Right lobe of liver (tissue), 6 donors: ENCODE data around the gene TLE1. TPM values are rescaled to one million over a fixed set of nuclear protein-coding genes. Genes with fewer than 3 reads are reported as not detected.
A peak's percentile ranks its signal among the peaks of the same experiment; 100 is the strongest.

Experiments used
- ATAC-seq, 4 donors: fragments of 200-7000 bp; cut with Tn5 transposase; one replicate each; pipeline ENCODE4 v1.9.1; 2020; ENCODE audit warnings: mild to moderate bottlenecking in 4 of 4, moderate library complexity in 4 of 4
- DNase-seq, 3 donors: peaks; one replicate each; pipeline ENCODE4 v3.0.0-alpha.2; 2020
- H3K27ac ChIP-seq, 3 donors: fragments of 200-600 bp; one replicate each; pipeline ENCODE4 v1.8.0; 2022
- H3K27me3 ChIP-seq, 2 donors: fragments of 200-600 bp; one replicate each; pipeline ENCODE4 v1.8.0; 2022
- H3K36me3 ChIP-seq, 4 donors: fragments of 200-600 bp; sonication (generic) in 1 of 4; one replicate each; pipeline versions ENCODE4 v1.5.1 to v1.8.0; 2017 to 2022; ENCODE audit warnings: control low read depth in 1 of 4
- H3K4me1 ChIP-seq, 4 donors: fragments of 200-600 bp; sonication (generic) in 1 of 4; one replicate each; pipeline versions ENCODE4 v1.5.1 to v1.8.0; 2017 to 2022; ENCODE audit warnings: control low read depth in 1 of 4
- H3K4me3 ChIP-seq, 3 donors: fragments of 200-600 bp; one replicate each; pipeline ENCODE4 v1.8.0; 2022
- H3K9me3 ChIP-seq, 4 donors: fragments of 200-600 bp; sonication (generic) in 1 of 4; one replicate each; pipeline versions ENCODE4 v1.5.1 to v1.8.0; 2017 to 2022; ENCODE audit warnings: control low read depth in 1 of 4
- CTCF ChIP-seq, 4 donors: fragments of 200-600 bp in 3 of 4; fragments of 450-650 bp in 1 of 4; IDR thresholded peaks; one replicate each; pipeline versions ENCODE4 v1.5.1 to v1.8.0; 2016 to 2022; ENCODE audit warnings: antibody characterized with exemption in 4 of 4, mild to moderate bottlenecking in 2 of 4
- POLR2A ChIP-seq: fragments of 450-650 bp; IDR thresholded peaks from one replicate; pipeline ENCODE4 v1.6.1; 2017; ENCODE audit warnings: antibody characterized with exemption, mild to moderate bottlenecking
- WGBS: methylation state at CpG from one replicate; pipeline ENCODE4 v1.1.6; 2018; ENCODE audit warnings: low coverage, low lambda C conversion rate; ENCODE audit not compliant: insufficient coverage; ENCODE audit errors: missing lambda C conversion rate; 5-methylcytosine and 5-hydroxymethylcytosine counted together
- intact Hi-C, 2 donors: fragments of 100-400 bp; cut with DNase I; formaldehyde crosslinking; loops; one replicate each; pipeline versions ENCODE4 v1.11.2 to v1.14.1; 2022
- total RNA-seq, 6 experiments: library from RNA; depleted of rRNA in 2 of 6; stranded (reverse); fragments of >200 nt in 2 of 6; fragmentation: NEBNext Ultra II Directional in 3 of 6; extraction: Animal tissue kit (Norgen Biotek cat#: 25700) in 3 of 6; gene quantifications; one replicate each; pipeline versions ENCODE4 v1.1.0 to v1.2.4, GENCODE V29; 2016 to 2023
- donor health status: DM: no; HTN: yes; CAD: no.
- donor health status: DM: no; HTN: no; CAD: no.
- donor health status: DM: no; HTN: no; CAD: no.
- donor health status: DM: no; HTN: yes; CAD: no.
- donor health status: DM: no; HTN: yes; CAD: no.

Gene TLE1
- total RNA-seq, 6 experiments from 2014 or later = 31.9 to 62.9 (median 58.0) TPM

GRCh38 chr9:81724242-81724889 lies 35.0 kb upstream of the TLE1 start:
- H3K9me3 ChIP-seq = no peaks in the 10 kb centered on the region
- H3K27me3 ChIP-seq = no peaks in the 10 kb centered on the region
- 54% methylated on average over 2 of the region's 3 CpGs for WGBS
- no peak overlapping the region for H3K4me3 ChIP-seq
- intact Hi-C loops = no loop called here
- H3K4me1 ChIP-seq = peaks cover 0 to 17% (median 8%) of the 10 kb centered on the region in 4 donors
- no peak for ATAC-seq
- no peak for TF ChIP-seq CTCF (IDR thresholded peaks at IDR 0.05)
- no peak for TF ChIP-seq POLR2A
- no peak overlapping the region for H3K27ac ChIP-seq
- DNase-seq = no peak
- no peaks in the 10 kb centered on the region for H3K36me3 ChIP-seq

GRCh38 chr9:81722277-81722676 lies 32.9 kb upstream of the TLE1 start:
- 24% methylated on average over 3 of the region's 3 CpGs for WGBS
- H3K27ac ChIP-seq = peak overlapping the region in 1 of 3 donors; percentile 52
- peak; percentile 45 to 88 (median 79) for DNase-seq
- H3K9me3 ChIP-seq = no peaks in the 10 kb centered on the region
- no peaks in the 10 kb centered on the region for H3K27me3 ChIP-seq
- intact Hi-C loops = no loop called here
- H3K36me3 ChIP-seq = no peaks in the 10 kb centered on the region
- peak; percentile 74 to 92 (median 88) for ATAC-seq
- TF ChIP-seq CTCF (IDR thresholded peaks at IDR 0.05) = peak in 2 of 4 donors; percentile 20 to 30
- TF ChIP-seq POLR2A = no peak
- H3K4me1 ChIP-seq = peaks cover 0 to 17% (median 8%) of the 10 kb centered on the region in 4 donors
- H3K4me3 ChIP-seq = no peak overlapping the region

- TF ChIP-seq POLR2A (no peak), CTCF (IDR thresholded peaks at IDR 0.05) (no peak)
- Histone ChIP-seq H3K27me3 (no peaks in the 10 kb centered on the region), H3K4me3 (peak overlapping the region in 2 of 3 donors; percentile 5 to 14), H3K36me3 (no peaks in the 10 kb centered on the region), H3K9me3 (no peaks in the 10 kb centered on the region), H3K4me1 (peaks cover 0 to 17% (median 8%) of the 10 kb centered on the region in 4 donors), H3K27ac (peak overlapping the region; percentile 18 to 82 (median 57))
- peak in 1 of 3 donors; percentile 55 for DNase-seq
- 46% methylated on average over 9 of the region's 9 CpGs for WGBS
- peak; percentile 70 to 87 (median 75) for ATAC-seq
- intact Hi-C loops = no loop called here
Measured at GRCh38 chr9:81720450-81721086, 31.2 kb upstream of the TLE1 start.

- intact Hi-C loops = no loop called here
- H3K27ac ChIP-seq = peak overlapping the region; percentile 18 to 82 (median 57)
- DNase-seq (no peak), ATAC-seq (peak; percentile 28 to 40 (median 35))
- no peak for TF ChIP-seq POLR2A
- TF ChIP-seq CTCF (IDR thresholded peaks at IDR 0.05) = no peak
- H3K9me3 ChIP-seq = no peaks in the 10 kb centered on the region
- peaks cover 0 to 17% (median 8%) of the 10 kb centered on the region in 4 donors for H3K4me1 ChIP-seq
- H3K4me3 ChIP-seq = peak overlapping the region in 1 of 3 donors; percentile 5
- WGBS = 38% methylated on average over 4 of the region's 4 CpGs
- no peaks in the 10 kb centered on the region for H3K27me3 ChIP-seq
- no peaks in the 10 kb centered on the region for H3K36me3 ChIP-seq
Measured at GRCh38 chr9:81719972-81720371, 30.6 kb upstream of the TLE1 start.
